ENCODE measurements around the gene TRPM5. TPM values are rescaled to one million over a fixed set of nuclear protein-coding genes. Genes with fewer than 3 reads are reported as not detected.

Gene TRPM5
- polyA plus RNA-seq (not detected in 3 replicates), polyA minus RNA-seq (0.13 TPM in 1 of 3 replicates, not detected in the others)
- not detected for polyA plus RNA-seq (2011; ENCODE audit: low read depth)
- polyA plus RNA-seq (2011; cell fraction: cytosol; rRNA removed): not detected in 2 replicates
- not detected in 2 replicates for polyA plus RNA-seq (2011; cell fraction: nucleus; rRNA removed)
- not detected in 2 replicates for polyA plus RNA-seq (2012; ENCODE audit: low replicate concordance)
- not detected for polyA minus RNA-seq (2011; cell fraction: cytosol; rRNA and poly(A)+ RNA removed)
- polyA minus RNA-seq (2011; cell fraction: nucleus; rRNA and poly(A)+ RNA removed): not detected in 2 replicates

GRCh38 chr11:2443881-2444820 is at the start of gene TRPM5:
Gene TRPM5, minus strand, starts transcription at chr11:2444514. Its CDS starts 21,478 bp downstream, at chr11:2423036.
- Histone ChIP-seq H3K9ac (ENCODE audit: control insufficient read depth, extremely low read depth, insufficient read depth, low read length) (no peak within 1 kb of the TSS), H3K4me2 (ENCODE audit: control insufficient read depth, extremely low read depth, insufficient read depth, low read depth, low read length) (no peak within 1 kb of the TSS), H3K27ac (ENCODE audit: control insufficient read depth, insufficient read depth, low read length) (no peak within 1 kb of the TSS), H3K4me1 (ENCODE audit: control insufficient read depth, extremely low read depth, insufficient read depth, low read length) (no peaks in the 10 kb centered on the region), H3K9me1 (ENCODE audit: control insufficient read depth, extremely low read depth, insufficient read depth, low read length) (no peaks in the 10 kb centered on the region), H3K79me2 (ENCODE audit: control insufficient read depth, insufficient read depth, low read length) (no peaks in the 10 kb centered on the region), H4K20me1 (ENCODE audit: control insufficient read depth, extremely low read depth, insufficient read depth, low read length) (no peaks in the 10 kb centered on the region), H3K4me3 (ENCODE audit: control insufficient read depth in 2 of 3, extremely low read depth in 1 of 3, insufficient read depth in 2 of 3, low read depth in 1 of 3, low read length in 3 of 3) (no peak within 1 kb of the TSS), H2AFZ (ENCODE audit: control insufficient read depth, low read length) (no peak within 1 kb of the TSS), H3K9me3 (ENCODE audit: control insufficient read depth, low read depth, low read length) (no peaks in the 10 kb centered on the region), H3K27me3 (ENCODE audit: control insufficient read depth, extremely low read depth, insufficient read depth, low read length) (peaks cover 36% of the 10 kb centered on the region), H3K36me3 (ENCODE audit: control insufficient read depth in 2 of 2, extremely low read depth in 1 of 2, insufficient read depth in 2 of 2, low read length in 2 of 2) (no peaks in the 10 kb centered on the region)
- dilution Hi-C loops (cut with MboI; ENCODE audit: extremely low pct_ligation_motif_present, low sequenced_read_pairs): no loop called here
- TF ChIP-seq EZH2 (IDR thresholded peaks at IDR 0.05; ENCODE audit: low read length) (peak; percentile 54), CTCF (optimal IDR thresholded peaks at IDR 0.05 in 1 of 3, IDR thresholded peaks at IDR 0.05 in 1 of 3, conservative IDR thresholded peaks at IDR 0.05 in 1 of 3; ENCODE audit: extremely low read depth in 1 of 3, insufficient read depth in 2 of 3, low read length in 3 of 3) (no peak)
- FAIRE-seq (no peak), DNase-seq (ENCODE audit: low read depth, low spot score) (no peak)

GRCh38 chr11:2489083-2489482 is 44.8 kb upstream of the TRPM5 start:
- no peak overlapping the region for H2AFZ ChIP-seq (ENCODE audit: control insufficient read depth, low read length)
- H3K79me2 ChIP-seq (ENCODE audit: control insufficient read depth, insufficient read depth, low read length): no peaks in the 10 kb centered on the region
- no peak overlapping the region for H3K4me2 ChIP-seq (ENCODE audit: control insufficient read depth, extremely low read depth, insufficient read depth, low read depth, low read length)
- H3K27me3 ChIP-seq (ENCODE audit: control insufficient read depth, extremely low read depth, insufficient read depth, low read length): no peaks in the 10 kb centered on the region
- H3K4me1 ChIP-seq (ENCODE audit: control insufficient read depth, extremely low read depth, insufficient read depth, low read length): no peaks in the 10 kb centered on the region
- dilution Hi-C loops (cut with MboI; ENCODE audit: extremely low pct_ligation_motif_present, low sequenced_read_pairs): no loop called here
- H4K20me1 ChIP-seq (ENCODE audit: control insufficient read depth, extremely low read depth, insufficient read depth, low read length): no peaks in the 10 kb centered on the region
- H3K9me1 ChIP-seq (ENCODE audit: control insufficient read depth, extremely low read depth, insufficient read depth, low read length): no peaks in the 10 kb centered on the region
- TF ChIP-seq CTCF (optimal IDR thresholded peaks at IDR 0.05 in 1 of 3, IDR thresholded peaks at IDR 0.05 in 1 of 3, conservative IDR thresholded peaks at IDR 0.05 in 1 of 3; ENCODE audit: extremely low read depth in 1 of 3, insufficient read depth in 2 of 3, low read length in 3 of 3) (no peak), EZH2 (IDR thresholded peaks at IDR 0.05; ENCODE audit: low read length) (no peak)
- H3K27ac ChIP-seq (ENCODE audit: control insufficient read depth, insufficient read depth, low read length): no peak overlapping the region
- no peak overlapping the region for H3K4me3 ChIP-seq (ENCODE audit: control insufficient read depth in 2 of 3, extremely low read depth in 1 of 3, insufficient read depth in 2 of 3, low read depth in 1 of 3, low read length in 3 of 3)
- no peaks in the 10 kb centered on the region for H3K36me3 ChIP-seq (ENCODE audit: control insufficient read depth in 2 of 2, extremely low read depth in 1 of 2, insufficient read depth in 2 of 2, low read length in 2 of 2)
- DNase-seq (ENCODE audit: low read depth, low spot score): no peak
- H3K9ac ChIP-seq (ENCODE audit: control insufficient read depth, extremely low read depth, insufficient read depth, low read length): no peak overlapping the region
- FAIRE-seq: no peak
- H3K9me3 ChIP-seq (ENCODE audit: control insufficient read depth, low read depth, low read length): no peaks in the 10 kb centered on the region
